Measurements from ENCODE around the gene SEC23A. TPM values are rescaled to one million over a fixed set of nuclear protein-coding genes. Genes with fewer than 3 reads are reported as not detected.

SEC23A gene
- total RNA-seq, 1 experiment from 2014 or later = 62.9 TPM

DNA sequence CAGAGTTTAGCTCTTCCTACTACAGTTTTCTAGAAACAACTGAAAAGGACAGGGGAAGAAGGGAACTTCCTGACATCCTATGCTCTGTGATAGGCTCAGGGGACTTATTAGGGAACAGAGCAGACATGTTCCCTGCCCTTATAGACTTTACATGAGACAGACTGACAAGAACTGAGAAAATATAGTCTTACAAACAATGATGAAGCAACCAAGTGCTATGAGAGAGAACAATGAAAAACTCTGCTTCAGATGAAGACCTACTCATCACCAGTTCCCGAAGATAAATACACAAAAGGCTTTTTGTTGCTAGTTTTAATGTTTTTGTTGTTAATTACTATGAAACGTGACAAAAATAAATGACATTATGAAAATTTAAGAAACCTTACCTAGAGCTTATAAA lies 115.3 kb downstream of the SEC23A start (continued):
- TF ChIP-seq, protein P1, sequence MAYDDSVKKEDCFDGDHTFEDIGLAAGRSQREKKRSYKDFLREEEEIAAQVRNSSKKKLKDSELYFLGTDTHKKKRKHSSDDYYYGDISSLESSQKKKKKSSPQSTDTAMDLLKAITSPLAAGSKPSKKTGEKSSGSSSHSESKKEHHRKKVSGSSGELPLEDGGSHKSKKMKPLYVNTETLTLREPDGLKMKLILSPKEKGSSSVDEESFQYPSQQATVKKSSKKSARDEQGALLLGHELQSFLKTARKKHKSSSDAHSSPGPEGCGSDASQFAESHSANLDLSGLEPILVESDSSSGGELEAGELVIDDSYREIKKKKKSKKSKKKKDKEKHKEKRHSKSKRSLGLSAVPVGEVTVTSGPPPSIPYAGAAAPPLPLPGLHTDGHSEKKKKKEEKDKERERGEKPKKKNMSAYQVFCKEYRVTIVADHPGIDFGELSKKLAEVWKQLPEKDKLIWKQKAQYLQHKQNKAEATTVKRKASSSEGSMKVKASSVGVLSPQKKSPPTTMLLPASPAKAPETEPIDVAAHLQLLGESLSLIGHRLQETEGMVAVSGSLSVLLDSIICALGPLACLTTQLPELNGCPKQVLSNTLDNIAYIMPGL (CRISPR knock-in tag; IDR thresholded peaks at IDR 0.05) = no peak
- no peak for TF ChIP-seq MXD4 (CRISPR knock-in tag; IDR thresholded peaks at IDR 0.05; ENCODE audit: borderline replicate concordance)

- ChIA-PET POLR2A (interaction anchor here (0.6 kb wide), 1 partner anchor 1824 kb away, joined by 7 read pairs; no protein-coding TSS in a partner anchor), CTCF (no interaction called here)
- Mint-ChIP-seq H3K4me1 (no peaks in the 10 kb centered on the region), H3K4me3 (no peak overlapping the region), H3K27ac (no peak overlapping the region), H3K9me3 (peaks cover 6% of the 10 kb centered on the region), H3K27me3 (ENCODE audit: low read depth) (peaks cover 3% of the 10 kb centered on the region; the same call in 1 of the 2 replicates), H3K36me3 (no peaks in the 10 kb centered on the region)
- TF ChIP-seq, protein P2, sequence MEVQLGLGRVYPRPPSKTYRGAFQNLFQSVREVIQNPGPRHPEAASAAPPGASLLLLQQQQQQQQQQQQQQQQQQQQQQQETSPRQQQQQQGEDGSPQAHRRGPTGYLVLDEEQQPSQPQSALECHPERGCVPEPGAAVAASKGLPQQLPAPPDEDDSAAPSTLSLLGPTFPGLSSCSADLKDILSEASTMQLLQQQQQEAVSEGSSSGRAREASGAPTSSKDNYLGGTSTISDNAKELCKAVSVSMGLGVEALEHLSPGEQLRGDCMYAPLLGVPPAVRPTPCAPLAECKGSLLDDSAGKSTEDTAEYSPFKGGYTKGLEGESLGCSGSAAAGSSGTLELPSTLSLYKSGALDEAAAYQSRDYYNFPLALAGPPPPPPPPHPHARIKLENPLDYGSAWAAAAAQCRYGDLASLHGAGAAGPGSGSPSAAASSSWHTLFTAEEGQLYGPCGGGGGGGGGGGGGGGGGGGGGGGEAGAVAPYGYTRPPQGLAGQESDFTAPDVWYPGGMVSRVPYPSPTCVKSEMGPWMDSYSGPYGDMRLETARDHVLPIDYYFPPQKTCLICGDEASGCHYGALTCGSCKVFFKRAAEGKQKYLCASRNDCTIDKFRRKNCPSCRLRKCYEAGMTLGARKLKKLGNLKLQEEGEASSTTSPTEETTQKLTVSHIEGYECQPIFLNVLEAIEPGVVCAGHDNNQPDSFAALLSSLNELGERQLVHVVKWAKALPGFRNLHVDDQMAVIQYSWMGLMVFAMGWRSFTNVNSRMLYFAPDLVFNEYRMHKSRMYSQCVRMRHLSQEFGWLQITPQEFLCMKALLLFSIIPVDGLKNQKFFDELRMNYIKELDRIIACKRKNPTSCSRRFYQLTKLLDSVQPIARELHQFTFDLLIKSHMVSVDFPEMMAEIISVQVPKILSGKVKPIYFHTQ (CRISPR knock-in tag; IDR thresholded peaks at IDR 0.05) = no peak
- TF ChIP-seq TCF7 (CRISPR knock-in tag; IDR thresholded peaks at IDR 0.05; ENCODE audit: low read depth) = no peak
- no peak for TF ChIP-seq CBFB (CRISPR knock-in tag; IDR thresholded peaks at IDR 0.05; ENCODE audit: low read depth)
- TF ChIP-seq GABPB1 (CRISPR knock-in tag; IDR thresholded peaks at IDR 0.05) = no peak
- DNase-seq (ENCODE audit: low spot score) (no peak), ATAC-seq (no peak)
These were observed 120.2 kb downstream of the SEC23A start for GRCh38 chr14:38982837-38983236.

GRCh38 chr14:38982278-38982677 lies 120.8 kb downstream of the SEC23A start:
- Mint-ChIP-seq H3K36me3 (no peaks in the 10 kb centered on the region), H3K4me1 (no peaks in the 10 kb centered on the region), H3K27ac (no peak overlapping the region), H3K4me3 (no peak overlapping the region), H3K9me3 (peaks cover 6% of the 10 kb centered on the region), H3K27me3 (ENCODE audit: low read depth) (peaks cover 3% of the 10 kb centered on the region; the same call in 1 of the 2 replicates)
- no peak for ATAC-seq
- CTCF ChIA-PET = no interaction called here
- POLR2A ChIA-PET = no interaction called here
- no peak for DNase-seq (ENCODE audit: low spot score)
- no peak for TF ChIP-seq FOXP4 (CRISPR knock-in tag; IDR thresholded peaks at IDR 0.05)
- no peak for TF ChIP-seq ZBTB21 (CRISPR knock-in tag; IDR thresholded peaks at IDR 0.05; ENCODE audit: borderline replicate concordance)
- no peak for TF ChIP-seq ATF1 (CRISPR knock-in tag; IDR thresholded peaks at IDR 0.05)
- no peak for TF ChIP-seq GABPB1 (CRISPR knock-in tag; IDR thresholded peaks at IDR 0.05)
- no peak for TF ChIP-seq ZNF232 (CRISPR knock-in tag; IDR thresholded peaks at IDR 0.05)
- TF ChIP-seq CDX4 (CRISPR knock-in tag; IDR thresholded peaks at IDR 0.05; ENCODE audit: borderline replicate concordance) = no peak
- TF ChIP-seq, protein P3, sequence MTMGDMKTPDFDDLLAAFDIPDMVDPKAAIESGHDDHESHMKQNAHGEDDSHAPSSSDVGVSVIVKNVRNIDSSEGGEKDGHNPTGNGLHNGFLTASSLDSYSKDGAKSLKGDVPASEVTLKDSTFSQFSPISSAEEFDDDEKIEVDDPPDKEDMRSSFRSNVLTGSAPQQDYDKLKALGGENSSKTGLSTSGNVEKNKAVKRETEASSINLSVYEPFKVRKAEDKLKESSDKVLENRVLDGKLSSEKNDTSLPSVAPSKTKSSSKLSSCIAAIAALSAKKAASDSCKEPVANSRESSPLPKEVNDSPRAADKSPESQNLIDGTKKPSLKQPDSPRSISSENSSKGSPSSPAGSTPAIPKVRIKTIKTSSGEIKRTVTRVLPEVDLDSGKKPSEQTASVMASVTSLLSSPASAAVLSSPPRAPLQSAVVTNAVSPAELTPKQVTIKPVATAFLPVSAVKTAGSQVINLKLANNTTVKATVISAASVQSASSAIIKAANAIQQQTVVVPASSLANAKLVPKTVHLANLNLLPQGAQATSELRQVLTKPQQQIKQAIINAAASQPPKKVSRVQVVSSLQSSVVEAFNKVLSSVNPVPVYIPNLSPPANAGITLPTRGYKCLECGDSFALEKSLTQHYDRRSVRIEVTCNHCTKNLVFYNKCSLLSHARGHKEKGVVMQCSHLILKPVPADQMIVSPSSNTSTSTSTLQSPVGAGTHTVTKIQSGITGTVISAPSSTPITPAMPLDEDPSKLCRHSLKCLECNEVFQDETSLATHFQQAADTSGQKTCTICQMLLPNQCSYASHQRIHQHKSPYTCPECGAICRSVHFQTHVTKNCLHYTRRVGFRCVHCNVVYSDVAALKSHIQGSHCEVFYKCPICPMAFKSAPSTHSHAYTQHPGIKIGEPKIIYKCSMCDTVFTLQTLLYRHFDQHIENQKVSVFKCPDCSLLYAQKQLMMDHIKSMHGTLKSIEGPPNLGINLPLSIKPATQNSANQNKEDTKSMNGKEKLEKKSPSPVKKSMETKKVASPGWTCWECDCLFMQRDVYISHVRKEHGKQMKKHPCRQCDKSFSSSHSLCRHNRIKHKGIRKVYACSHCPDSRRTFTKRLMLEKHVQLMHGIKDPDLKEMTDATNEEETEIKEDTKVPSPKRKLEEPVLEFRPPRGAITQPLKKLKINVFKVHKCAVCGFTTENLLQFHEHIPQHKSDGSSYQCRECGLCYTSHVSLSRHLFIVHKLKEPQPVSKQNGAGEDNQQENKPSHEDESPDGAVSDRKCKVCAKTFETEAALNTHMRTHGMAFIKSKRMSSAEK (CRISPR knock-in tag; IDR thresholded peaks at IDR 0.05; ENCODE audit: borderline replicate concordance) = no peak
- no peak for TF ChIP-seq ETV6 (CRISPR knock-in tag; IDR thresholded peaks at IDR 0.05)
- no peak for TF ChIP-seq FOXP1 (CRISPR knock-in tag; IDR thresholded peaks at IDR 0.05; ENCODE audit: borderline replicate concordance)

Data from WTC11 (cell line).